HG02884 (cell line): ENCODE measurements around the gene ACRV1.

Experiments
- ATAC-seq: cut with Tn5 transposase; IDR thresholded peaks from one replicate; pipeline ENCODE4 v1.9.1; 2021; ENCODE audit warnings: mild to moderate bottlenecking, moderate library complexity; ENCODE audit not compliant: unreplicated experiment

ACRV1 gene

GRCh38 chr11:125662689-125663088, 18.0 kb downstream of the ACRV1 start:
- no peak for ATAC-seq

GRCh38 chr11:125649465-125650166, 31.0 kb downstream of the ACRV1 start:
- no peak for ATAC-seq

GRCh38 chr11:125645871-125646270, 34.8 kb downstream of the ACRV1 start:
- no peak for ATAC-seq

DNA sequence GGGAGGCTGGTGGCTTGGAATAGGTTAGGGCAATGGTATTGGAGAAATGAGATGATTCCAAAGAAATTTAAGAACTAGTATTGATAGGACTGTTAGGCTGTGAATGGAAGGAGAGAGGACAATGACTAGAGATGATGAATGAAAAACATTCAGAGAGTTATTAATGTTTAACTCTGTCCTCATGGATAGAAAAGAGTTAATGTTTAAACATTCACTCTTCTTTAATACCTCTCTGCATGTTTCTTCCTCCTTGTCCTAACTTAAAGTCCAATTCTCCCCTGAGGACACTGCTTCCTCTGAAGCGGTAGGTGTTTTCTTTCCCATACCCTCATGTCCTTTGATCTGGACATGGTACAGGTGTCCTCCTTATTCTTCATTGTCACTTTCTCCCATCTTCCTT, 42.3 kb downstream of the ACRV1 start:
- ATAC-seq: no peak

GRCh38 chr11:125637840-125638239, 42.8 kb downstream of the ACRV1 start:
- ATAC-seq: no peak

GRCh38 chr11:125627236-125627910, 53.3 kb downstream of the ACRV1 start:
- ATAC-seq: no peak

GRCh38 chr11:125626288-125626950, 54.2 kb downstream of the ACRV1 start:
- peak; percentile 21 for ATAC-seq

DNA sequence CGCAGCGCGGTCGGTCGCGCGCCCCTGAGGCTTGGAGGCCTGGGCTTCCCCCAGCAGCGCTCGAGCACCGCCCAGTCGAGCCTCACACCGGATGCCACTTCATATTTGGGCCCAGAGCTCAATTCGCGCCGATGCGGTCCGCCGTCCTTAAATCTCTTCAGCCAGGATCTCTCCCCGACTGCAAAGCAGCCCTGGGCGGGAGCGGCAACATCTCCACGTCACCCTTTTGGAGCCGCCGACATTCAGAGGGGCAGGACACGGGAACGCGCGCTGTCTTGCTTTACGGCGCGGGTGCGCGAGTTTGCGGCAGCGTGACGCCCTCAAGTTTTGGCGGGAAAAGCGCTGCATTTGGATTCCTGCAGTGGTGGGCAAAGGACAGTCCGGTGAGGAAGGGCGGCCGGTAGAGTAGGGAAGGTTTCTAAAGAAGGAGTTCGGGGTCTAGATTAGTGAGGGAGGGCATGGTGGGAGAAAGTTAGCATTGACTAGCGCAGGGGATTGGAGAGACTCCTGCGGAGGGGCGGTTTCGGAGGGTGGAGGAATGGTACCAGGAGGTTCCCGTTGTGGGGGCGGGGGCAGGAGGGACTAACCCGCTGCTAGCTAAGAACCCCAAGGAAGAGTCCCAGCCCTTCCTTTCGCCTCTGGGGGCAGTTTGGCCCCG, 54.9 kb downstream of the ACRV1 start:
- peak; percentile 82 for ATAC-seq

DNA sequence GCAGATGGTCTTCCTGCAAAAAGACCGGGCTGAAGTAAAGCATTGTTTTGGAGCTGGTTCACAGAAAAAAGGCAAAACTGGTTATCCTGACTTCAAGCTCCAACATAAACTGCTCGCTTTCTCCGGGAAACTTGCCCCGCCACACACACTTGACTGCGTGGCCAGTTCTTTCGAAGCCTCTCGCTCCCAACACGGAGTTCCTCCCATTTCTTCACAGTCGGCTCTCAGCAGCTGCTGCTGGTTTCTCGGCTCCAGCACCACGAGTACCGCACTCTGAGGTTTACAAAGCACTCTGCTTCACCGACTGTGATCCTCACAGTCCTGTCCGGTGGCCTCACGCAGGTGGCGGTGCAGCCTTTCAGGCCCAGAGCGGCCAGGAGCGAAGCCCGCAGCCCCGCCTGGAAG, 55.4 kb downstream of the ACRV1 start:
- ATAC-seq: peak; percentile 29

GRCh38 chr11:125624756-125625213, 55.9 kb downstream of the ACRV1 start, which contains the start of gene CHEK1:
CHEK1 (plus strand) TSS chr11:125625163; CDS start chr11:125626769, 1,606 bp downstream.
- no peak for ATAC-seq

- no peak for ATAC-seq
These were observed 57.6 kb downstream of the ACRV1 start for GRCh38 chr11:125623064-125623463.

DNA sequence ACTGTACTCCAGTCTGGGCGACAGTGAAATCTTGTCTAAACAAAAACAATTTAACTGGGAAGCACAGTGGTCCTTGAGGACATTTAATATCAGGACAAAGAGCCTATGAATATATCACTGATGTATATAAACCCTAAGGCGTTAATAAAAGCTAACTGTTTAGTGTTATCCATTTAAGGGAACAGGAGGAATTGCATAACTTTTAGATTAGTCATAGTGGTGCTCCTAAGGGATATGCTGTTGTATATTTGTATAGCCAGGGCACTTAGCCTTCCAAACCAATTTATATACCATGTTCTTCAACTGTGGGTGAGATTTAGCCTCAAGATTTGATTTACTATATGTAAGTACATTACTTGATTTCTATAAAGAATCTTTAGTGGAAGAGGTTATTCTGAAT, 58.7 kb downstream of the ACRV1 start:
- ATAC-seq: no peak
